GM06990 (cell line): ENCODE data around the gene ZNF514.
"Not testable (repeated sequence)": the region's sequence is repeated elsewhere in the genome, so short reads cannot be mapped to it uniquely, and the experiment has no call there.

Experiments
- DNase-seq: peaks from one replicate; pipeline ENCODE4 v3.0.0-alpha.2; 2011; ENCODE audit not compliant: insufficient read length; ENCODE audit errors: extremely low read depth
- H3K27me3 ChIP-seq: replicated peaks from 2 replicates; pipeline ENCODE4 v1.6.0; 2011; ENCODE audit warnings: low read length; ENCODE audit not compliant: control insufficient read depth, insufficient read depth
- H3K36me3 ChIP-seq: 2 replicates; pipeline ENCODE4 v1.5.1; 2011; ENCODE audit warnings: low read length; ENCODE audit not compliant: control insufficient read depth, insufficient read depth
- H3K4me3 ChIP-seq: replicated peaks from 2 replicates; pipeline ENCODE4 v1.5.1; 2011; ENCODE audit warnings: low read depth, mild to moderate bottlenecking, control low read depth, low read length
- TF ChIP-seq, protein P1 (sequence below): IDR thresholded peaks from 2 replicates; pipeline ENCODE4 v1.5.1; 2011; ENCODE audit warnings: low read length, control low read depth, mild to moderate bottlenecking, inconsistent platforms; ENCODE audit not compliant: insufficient read depth, poor library complexity, severe bottlenecking

ZNF514 gene

DNA sequence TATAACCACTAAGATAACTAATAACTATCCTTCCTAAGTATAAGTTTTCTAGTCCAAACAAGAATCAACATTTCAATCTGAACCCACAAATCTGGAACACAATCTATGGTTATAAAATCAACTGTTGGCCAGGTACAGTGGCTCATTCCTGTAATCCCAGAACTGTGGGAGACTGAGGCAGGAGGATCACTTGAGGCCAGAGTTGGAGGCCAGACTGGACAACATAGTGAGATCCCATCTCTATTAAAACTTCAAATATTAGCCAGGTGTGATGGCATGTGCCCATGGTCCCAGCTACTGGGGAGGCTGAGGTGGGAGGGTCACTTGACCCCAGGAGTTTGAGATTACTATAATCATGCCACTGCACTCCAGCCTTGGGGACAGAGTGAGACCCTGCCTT, 49.3 kb downstream of the ZNF514 start:
- Histone ChIP-seq H3K4me3 (no peak overlapping the region), H3K36me3 (peaks cover 19% of the 10 kb centered on the region), H3K27me3 (no peaks in the 10 kb centered on the region)
- no peak for DNase-seq
- TF ChIP-seq, protein P1, sequence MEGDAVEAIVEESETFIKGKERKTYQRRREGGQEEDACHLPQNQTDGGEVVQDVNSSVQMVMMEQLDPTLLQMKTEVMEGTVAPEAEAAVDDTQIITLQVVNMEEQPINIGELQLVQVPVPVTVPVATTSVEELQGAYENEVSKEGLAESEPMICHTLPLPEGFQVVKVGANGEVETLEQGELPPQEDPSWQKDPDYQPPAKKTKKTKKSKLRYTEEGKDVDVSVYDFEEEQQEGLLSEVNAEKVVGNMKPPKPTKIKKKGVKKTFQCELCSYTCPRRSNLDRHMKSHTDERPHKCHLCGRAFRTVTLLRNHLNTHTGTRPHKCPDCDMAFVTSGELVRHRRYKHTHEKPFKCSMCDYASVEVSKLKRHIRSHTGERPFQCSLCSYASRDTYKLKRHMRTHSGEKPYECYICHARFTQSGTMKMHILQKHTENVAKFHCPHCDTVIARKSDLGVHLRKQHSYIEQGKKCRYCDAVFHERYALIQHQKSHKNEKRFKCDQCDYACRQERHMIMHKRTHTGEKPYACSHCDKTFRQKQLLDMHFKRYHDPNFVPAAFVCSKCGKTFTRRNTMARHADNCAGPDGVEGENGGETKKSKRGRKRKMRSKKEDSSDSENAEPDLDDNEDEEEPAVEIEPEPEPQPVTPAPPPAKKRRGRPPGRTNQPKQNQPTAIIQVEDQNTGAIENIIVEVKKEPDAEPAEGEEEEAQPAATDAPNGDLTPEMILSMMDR: no peak

DNA sequence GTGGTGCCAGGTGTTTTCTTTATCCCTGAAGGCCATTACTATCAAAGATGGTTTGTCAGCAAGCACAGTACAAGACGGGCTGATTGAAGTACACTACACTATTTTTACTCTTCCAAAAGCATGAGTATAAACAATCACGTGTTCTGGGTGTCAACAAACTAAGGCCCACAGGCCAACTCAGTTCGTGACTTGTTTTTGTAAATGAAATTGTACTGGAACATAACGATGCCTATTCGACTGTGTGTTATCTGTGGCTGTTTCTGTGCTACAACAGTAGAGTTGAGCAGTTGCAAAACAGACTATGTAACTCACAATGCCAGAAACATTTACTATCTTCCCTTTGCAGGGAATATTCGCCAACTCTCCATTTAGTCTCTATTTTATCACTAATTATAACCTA, 50.4 kb downstream of the ZNF514 start:
- Histone ChIP-seq H3K27me3 (no peaks in the 10 kb centered on the region), H3K4me3 (no peak overlapping the region), H3K36me3 (peaks cover 24% of the 10 kb centered on the region)
- TF ChIP-seq, protein P1: no peak
- no peak for DNase-seq

DNA sequence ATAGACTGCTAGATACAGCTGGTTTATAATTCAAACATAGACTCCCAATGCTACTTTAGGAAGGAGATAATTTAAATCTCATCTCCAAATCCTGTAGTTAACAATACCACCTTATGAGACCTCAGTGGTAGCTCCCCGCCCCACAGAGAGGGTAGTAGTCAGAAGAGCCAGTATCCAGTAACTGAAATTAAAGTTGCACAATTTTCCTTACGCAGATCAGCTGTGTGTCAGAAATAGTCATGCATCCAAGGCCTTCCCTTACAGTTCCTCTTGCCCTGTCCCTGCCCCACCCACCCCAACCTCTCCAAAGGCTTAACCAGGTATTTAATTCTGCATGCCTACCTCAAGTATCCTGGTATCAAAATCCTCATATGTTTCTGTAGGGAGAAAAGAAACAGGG, 53.6 kb downstream of the ZNF514 start:
- no peak for DNase-seq
- Histone ChIP-seq H3K4me3 (no peak overlapping the region), H3K36me3 (peaks cover 26% of the 10 kb centered on the region), H3K27me3 (no peaks in the 10 kb centered on the region)
- TF ChIP-seq, protein P1: no peak

DNA sequence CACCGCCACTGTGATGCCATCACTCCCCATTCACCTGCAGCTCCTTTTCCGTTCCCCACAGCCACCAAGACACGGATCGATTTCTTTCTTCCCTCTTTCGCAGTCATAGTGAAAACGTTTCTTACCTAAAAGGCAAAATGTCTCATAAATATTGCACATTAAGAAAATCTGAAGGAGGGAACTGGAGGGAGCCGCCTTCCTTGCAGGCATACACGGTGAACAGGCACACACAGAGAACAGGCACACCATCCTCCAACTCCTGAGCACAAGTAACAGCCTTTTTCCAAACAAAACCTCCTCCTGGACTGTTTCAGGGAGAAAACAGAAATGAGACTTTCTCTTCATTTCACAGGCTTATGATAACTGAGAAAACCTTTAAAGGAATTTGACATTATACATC, 55.0 kb downstream of the ZNF514 start:
- H3K36me3 ChIP-seq: peaks cover 23% of the 10 kb centered on the region
- H3K27me3 ChIP-seq: no peaks in the 10 kb centered on the region
- TF ChIP-seq, protein P1: no peak
- no peak overlapping the region for H3K4me3 ChIP-seq
- no peak for DNase-seq

DNA sequence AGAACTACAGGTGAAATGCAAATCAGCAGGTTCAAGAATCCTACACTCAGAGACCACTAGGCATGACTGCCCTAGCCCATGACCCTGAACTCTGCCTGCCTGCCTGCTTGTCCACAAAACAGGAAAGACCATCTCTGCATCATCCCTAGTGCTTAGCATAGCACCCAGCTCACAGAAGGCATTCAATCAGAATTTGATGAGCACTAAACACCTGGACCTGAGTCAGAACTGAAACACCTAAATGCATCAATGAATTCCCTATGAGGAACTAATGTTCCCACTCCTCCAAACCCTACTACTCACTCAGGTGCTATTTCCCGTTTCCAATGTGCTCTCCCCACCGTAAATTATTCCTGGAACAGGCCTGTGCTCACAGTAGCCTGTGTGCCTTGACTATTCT, 59.7 kb downstream of the ZNF514 start:
- no peak for DNase-seq
- H3K27me3 ChIP-seq: no peaks in the 10 kb centered on the region
- no peak overlapping the region for H3K4me3 ChIP-seq
- TF ChIP-seq, protein P1: no peak
- H3K36me3 ChIP-seq: peaks cover 7% of the 10 kb centered on the region

DNA sequence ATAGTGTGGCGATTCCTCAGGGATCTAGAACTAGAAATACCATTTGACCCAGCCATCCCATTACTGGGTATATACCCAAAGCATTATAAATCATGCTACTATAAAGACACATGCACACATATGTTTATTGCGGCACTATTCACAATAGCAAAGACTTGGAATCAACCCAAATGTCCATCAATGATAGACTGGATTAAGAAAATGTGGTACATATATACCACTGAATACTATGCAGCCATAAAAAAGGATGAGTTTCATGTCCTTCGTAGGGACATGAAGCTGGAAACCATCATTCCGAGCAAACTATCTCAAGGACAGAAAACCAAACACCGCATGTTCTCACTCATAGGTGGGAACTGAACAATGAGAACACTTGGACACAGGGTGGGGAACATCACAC, 61.4 kb downstream of the ZNF514 start:
- DNase-seq, H3K36me3 ChIP-seq, H3K4me3 ChIP-seq, H3K27me3 ChIP-seq: not testable (repeated sequence)
